Measurements from ENCODE around the gene RC3H2. TPM values are rescaled to one million over a fixed set of nuclear protein-coding genes. Genes with fewer than 3 reads are reported as not detected.
"Not testable (repeated sequence)": the region's sequence is repeated elsewhere in the genome, so short reads cannot be mapped to it uniquely, and the experiment has no call there.

Gene RC3H2
- total RNA-seq, 1 donor from 2014 or later: 25.1 TPM

DNA sequence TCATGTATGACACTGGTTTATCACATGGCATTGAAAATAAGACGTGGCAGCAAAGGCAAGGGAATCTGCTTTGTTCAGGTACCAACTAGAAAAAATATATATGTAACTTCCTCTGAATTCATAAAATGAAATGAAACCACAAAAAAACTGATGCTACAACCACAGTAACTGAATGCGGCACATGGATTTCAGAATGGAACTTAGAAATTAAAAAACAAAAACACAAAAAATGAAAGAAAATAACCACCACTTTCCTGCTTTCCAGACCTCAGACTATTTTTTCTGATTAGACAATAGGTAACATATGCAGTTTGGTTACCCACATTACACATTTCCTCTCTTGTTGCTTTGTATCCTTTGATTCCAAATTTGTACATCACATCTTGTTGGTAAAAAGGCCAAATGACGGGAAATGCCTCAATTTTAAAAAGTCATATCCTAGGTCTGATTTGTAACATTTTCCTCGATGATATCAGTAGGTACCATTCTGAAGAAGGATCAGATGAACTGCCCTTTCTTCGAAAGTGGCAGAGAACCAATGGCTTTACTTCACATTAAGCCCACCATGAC is 58.7 kb downstream of the RC3H2 start:
- Histone ChIP-seq H3K9me3 (no peaks in the 10 kb centered on the region), H3K4me1 (no peaks in the 10 kb centered on the region), H3K4me3 (no peak overlapping the region), H3K27me3 (no peaks in the 10 kb centered on the region), H3K27ac (no peak overlapping the region), H3K36me3 (peaks cover 29 to 44% of the 10 kb centered on the region in 2 donors)
- no peak for DNase-seq (ENCODE audit: low spot score in 2 of 2)
- no peak for TF ChIP-seq CTCF (IDR thresholded peaks at IDR 0.05)
- intact Hi-C loops (cut with DNase I): no loop called here

GRCh38 chr9:122845116-122845515 is 60.0 kb downstream of the RC3H2 start:
- intact Hi-C loops (cut with DNase I): no loop called here
- no peak for DNase-seq (ENCODE audit: low spot score in 2 of 2)
- H3K27ac ChIP-seq: no peak overlapping the region
- no peak overlapping the region for H3K4me3 ChIP-seq
- TF ChIP-seq CTCF (IDR thresholded peaks at IDR 0.05): no peak
- H3K27me3 ChIP-seq: no peaks in the 10 kb centered on the region
- H3K4me1 ChIP-seq: no peaks in the 10 kb centered on the region
- H3K36me3 ChIP-seq: peaks cover 18 to 31% of the 10 kb centered on the region in 2 donors
- H3K9me3 ChIP-seq: no peaks in the 10 kb centered on the region

- H3K27ac ChIP-seq: no peak overlapping the region
- TF ChIP-seq CTCF (IDR thresholded peaks at IDR 0.05): no peak
- no peaks in the 10 kb centered on the region for H3K4me1 ChIP-seq
- no peak overlapping the region for H3K4me3 ChIP-seq
- intact Hi-C loops (cut with DNase I): no loop called here
- H3K36me3 ChIP-seq: peaks cover 13 to 21% of the 10 kb centered on the region in 2 donors
- no peak for DNase-seq (ENCODE audit: low spot score in 2 of 2)
- no peaks in the 10 kb centered on the region for H3K27me3 ChIP-seq
- H3K9me3 ChIP-seq: no peaks in the 10 kb centered on the region
These were observed 61.0 kb downstream of the RC3H2 start for GRCh38 chr9:122844137-122844536.

- no peak for TF ChIP-seq CTCF (IDR thresholded peaks at IDR 0.05)
- Histone ChIP-seq H3K36me3 (peaks cover 1 to 9% of the 10 kb centered on the region in 2 donors), H3K9me3 (no peaks in the 10 kb centered on the region), H3K4me3 (no peak overlapping the region), H3K27ac (no peak overlapping the region), H3K4me1 (no peaks in the 10 kb centered on the region), H3K27me3 (no peaks in the 10 kb centered on the region)
- no peak for DNase-seq (ENCODE audit: low spot score in 2 of 2)
- intact Hi-C loops (cut with DNase I): no loop called here
These were observed 63.7 kb downstream of the RC3H2 start for GRCh38 chr9:122841501-122841900.

GRCh38 chr9:122838441-122838840 is 66.7 kb downstream of the RC3H2 start:
- H3K27me3 ChIP-seq; H3K36me3 ChIP-seq; H3K4me3 ChIP-seq; intact Hi-C loops (cut with DNase I); H3K4me1 ChIP-seq; DNase-seq (ENCODE audit: low spot score in 2 of 2); H3K9me3 ChIP-seq; H3K27ac ChIP-seq: not testable (repeated sequence)

GRCh38 chr9:122837266-122837850 is 67.8 kb downstream of the RC3H2 start:
- Histone ChIP-seq H3K4me3 (no peak overlapping the region), H3K27ac (no peak overlapping the region), H3K27me3 (no peaks in the 10 kb centered on the region), H3K9me3 (no peaks in the 10 kb centered on the region), H3K4me1 (no peaks in the 10 kb centered on the region), H3K36me3 (no peaks in the 10 kb centered on the region)
- intact Hi-C loops (cut with DNase I): no loop called here
- TF ChIP-seq CTCF (IDR thresholded peaks at IDR 0.05): no peak
- DNase-seq (ENCODE audit: low spot score in 2 of 2): no peak
